ENCODE data around the gene ZNF423.

The ZNF423 gene

DNA sequence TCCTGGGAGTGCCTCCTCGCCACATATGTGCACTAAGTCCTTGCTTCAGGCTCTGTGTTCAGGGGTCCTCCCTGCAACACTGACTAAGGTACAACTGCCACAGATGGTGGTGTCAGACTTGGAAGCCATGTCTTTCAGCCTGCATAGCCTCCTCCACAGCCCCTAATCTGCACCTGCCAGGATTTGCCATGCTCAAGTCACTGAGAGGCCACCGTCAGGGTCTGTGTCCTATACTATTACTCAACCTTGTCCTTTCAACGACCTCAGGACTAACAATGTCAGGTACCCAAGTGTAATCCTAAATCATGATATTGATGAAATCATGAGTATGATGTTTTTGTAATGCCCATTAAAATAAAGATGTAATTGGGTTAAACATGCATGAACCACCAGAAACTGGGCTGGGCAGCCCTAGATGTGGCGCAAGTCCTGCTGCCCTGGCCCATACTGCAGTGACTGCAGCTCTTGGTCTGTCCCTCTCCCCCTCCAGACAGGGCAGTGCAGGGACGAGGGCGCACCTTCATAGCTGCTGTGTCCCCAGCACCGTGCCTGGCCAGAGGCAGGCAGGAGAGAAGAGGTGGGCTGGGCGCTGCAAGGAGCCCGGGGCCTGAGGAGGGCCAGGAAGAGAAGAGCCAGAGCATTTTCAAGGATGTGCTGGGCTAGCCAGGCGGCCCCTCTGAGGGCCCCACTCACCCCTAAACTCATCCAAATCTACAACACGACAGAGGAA is 198.0 kb downstream of the ZNF423 start:
- no peak for DNase-seq

- DNase-seq: no peak
Measured at GRCh38 chr16:49654425-49654824, 201.5 kb downstream of the ZNF423 start.

- DNase-seq: no peak
Measured at GRCh38 chr16:49653577-49653976, 202.3 kb downstream of the ZNF423 start.

DNA sequence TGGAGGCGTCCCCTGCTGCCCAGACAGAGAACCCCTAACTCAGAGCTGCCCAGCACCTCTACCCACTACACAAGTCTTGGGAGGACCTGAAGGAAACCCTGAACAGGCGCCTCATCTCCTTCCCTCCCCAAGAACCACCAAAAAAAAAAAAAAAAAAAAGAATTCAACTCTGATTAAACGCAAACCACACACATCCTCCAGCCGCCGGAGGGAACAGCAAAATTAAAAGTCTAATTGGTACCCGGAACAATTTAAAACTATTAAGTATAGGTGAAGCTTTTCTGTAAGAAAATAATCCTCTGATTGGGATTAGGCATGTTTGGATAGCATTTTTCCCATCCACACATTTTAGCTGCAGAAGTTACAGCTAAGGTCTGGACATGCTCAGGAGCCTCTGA is 202.7 kb downstream of the ZNF423 start:
- DNase-seq: no peak

DNA sequence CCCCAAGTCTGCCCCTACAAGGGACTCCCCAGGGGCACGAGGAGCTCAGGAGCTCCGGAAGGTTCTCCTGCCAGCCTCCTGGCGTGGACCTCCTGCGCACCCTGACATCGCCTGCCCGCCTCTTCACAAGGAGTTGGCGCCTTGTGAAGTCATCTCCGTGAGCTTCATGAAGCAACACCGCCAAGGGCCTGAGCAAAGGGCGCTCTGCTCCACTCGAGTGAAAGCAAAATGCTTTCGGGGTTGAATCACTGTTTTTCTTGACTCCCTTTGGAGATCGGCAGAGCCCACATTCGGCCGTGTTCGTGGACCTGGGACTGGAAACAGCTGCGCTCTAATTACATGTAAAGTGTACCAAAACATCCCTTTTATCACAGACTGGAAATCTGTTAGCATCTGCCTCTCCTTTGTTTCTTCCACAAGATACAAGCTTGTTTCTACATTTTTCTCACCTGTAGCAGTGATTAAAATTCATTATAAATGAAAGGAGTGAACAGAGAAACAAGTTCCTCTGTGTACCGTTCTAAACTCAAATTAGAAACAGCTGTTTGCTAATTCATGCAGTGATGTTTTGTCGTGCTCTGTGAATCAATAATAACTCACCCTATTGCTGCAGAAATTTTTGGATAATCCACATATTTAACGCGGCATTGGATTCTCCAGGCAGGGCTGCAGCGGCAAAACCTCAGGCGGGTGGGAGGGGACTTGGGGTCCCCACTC is 203.3 kb downstream of the ZNF423 start:
- no peak for DNase-seq

GRCh38 chr16:49651996-49652395 is 203.9 kb downstream of the ZNF423 start:
- no peak for DNase-seq

- DNase-seq: no peak
Measured at GRCh38 chr16:49651226-49651625, 204.7 kb downstream of the ZNF423 start.

- DNase-seq: no peak
Measured at GRCh38 chr16:49650603-49651002, 205.3 kb downstream of the ZNF423 start.

DNA sequence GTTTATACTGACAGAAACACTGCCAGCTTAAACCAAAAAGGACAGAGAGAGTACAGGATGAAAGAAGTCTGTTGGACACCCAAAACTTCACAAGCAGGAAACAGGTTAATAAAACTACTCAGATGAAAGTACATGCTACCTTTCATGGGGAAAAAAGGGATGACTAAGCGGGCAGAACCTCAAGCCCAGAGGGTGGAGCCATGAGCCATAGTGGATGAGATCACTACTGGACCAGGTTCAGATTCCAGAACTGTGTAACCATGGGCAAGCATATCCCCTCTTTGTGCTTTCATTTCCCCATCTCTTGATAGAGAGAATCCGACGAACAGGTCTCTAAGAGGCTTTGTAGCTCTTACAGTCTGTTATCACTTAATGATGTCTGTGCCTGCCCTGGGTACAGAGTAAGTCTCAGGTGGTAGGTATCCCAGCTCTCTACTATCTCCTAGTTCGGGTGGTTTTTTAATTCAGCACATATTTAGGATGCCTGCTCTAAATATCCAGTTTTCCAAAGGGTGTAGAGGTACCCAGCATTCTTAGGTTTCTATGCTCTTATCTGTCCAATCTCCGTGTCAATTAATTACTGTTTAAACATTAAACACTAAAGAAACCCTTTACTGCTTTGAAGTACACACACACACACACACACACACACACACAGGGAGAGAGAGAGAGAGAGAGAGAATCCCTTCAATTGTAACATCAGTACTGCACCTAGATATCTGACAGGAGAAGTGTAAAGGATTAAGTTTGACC is 206.7 kb downstream of the ZNF423 start:
- no peak for DNase-seq

DNA sequence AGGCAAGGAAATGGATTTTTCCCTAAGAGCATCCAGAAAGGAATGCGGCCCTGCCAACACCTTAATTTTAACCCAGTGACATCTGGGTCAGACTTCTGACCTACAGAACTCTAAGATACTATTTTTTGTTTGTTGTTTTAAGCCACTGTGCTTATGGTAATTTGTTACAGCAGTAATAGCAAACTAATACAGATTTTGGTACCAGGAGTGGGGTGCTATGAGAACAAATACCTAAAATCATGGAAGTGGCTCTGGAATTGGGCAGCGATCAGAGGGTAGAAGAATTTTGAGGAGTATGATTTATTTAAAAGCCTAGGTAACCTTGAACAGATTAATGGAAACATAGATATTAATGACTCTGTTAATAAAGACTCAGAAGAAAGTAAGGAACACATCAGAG is 208.2 kb downstream of the ZNF423 start:
- DNase-seq: no peak

DNA sequence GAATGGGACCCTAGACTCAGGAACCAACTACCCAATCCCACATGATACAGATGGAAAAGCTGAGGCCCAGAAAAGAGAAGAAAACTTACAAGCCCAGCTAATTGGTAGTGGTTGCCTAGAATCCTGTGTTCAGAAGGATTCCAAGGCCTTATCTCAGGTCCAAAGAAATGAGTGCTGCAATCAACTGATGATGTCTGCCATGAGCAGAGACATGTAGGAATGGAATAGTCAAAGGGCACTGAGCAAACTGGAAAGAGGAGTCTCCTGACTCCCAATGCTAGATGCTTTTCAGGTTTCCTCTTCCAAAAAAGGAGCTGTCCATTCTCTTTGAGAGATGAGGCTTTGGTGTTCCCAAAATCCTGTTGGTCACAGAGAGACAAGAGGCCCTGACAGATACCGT is 210.6 kb downstream of the ZNF423 start:
- no peak for DNase-seq

- no peak for DNase-seq
Measured at GRCh38 chr16:49644145-49644463, 211.8 kb downstream of the ZNF423 start.

- no peak for DNase-seq
Measured at GRCh38 chr16:49643429-49644144, 212.3 kb downstream of the ZNF423 start.

DNA sequence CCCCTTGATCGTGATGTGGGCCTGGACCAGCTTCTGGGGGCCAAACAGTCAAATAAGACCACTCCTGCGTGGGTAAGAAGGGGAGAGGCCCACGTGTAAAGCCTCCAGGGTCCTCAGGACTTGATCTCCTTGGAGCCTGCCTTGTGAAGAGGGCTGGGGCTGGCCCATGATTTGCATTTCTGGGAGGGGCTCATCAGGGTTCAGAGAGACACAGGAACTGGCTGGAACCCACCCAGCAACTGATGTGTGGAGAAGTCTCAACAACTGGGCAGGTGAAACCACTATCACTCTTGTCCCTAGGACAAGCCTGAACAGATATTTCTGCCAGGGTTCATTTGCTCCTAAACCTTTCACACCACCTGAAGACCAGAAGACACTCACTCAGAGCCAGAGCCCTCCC is 214.7 kb downstream of the ZNF423 start:
- DNase-seq: no peak

- no peak for DNase-seq
Measured at GRCh38 chr16:49640581-49640980, 215.3 kb downstream of the ZNF423 start.

DNA sequence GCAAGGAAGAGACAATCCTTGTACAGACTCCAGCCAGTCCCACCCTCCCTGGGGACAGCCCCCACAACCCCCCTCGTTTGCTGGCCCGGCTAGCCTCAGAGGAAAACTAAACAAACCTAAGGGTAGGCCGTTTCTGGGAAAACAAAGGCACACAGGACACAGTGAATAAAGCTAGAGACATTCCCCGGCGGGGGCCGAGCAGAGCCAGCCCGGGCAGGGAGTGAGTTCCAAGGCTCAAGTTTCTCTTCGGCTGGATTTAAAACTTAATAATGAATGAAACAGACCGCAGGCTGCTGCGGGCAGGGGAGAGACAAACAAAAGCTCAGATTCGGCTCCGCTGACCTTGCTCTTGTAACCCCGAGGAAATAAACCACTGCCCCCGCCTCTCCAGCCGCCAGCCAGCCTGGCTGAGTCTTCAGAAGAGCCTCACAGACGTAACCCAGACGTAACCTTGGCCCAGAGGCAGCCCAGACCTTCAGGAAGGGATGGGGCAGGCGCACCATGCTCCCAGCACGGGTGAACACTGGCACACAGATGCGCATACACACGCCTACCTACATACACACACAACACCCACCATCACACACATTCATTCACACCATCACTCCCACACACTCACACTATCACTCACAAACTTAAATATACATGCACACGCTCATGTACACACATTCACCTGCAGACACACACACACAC is 216.0 kb downstream of the ZNF423 start:
- DNase-seq: no peak

- DNase-seq: no peak
Measured at GRCh38 chr16:49638673-49639610, 217.0 kb downstream of the ZNF423 start.

DNA sequence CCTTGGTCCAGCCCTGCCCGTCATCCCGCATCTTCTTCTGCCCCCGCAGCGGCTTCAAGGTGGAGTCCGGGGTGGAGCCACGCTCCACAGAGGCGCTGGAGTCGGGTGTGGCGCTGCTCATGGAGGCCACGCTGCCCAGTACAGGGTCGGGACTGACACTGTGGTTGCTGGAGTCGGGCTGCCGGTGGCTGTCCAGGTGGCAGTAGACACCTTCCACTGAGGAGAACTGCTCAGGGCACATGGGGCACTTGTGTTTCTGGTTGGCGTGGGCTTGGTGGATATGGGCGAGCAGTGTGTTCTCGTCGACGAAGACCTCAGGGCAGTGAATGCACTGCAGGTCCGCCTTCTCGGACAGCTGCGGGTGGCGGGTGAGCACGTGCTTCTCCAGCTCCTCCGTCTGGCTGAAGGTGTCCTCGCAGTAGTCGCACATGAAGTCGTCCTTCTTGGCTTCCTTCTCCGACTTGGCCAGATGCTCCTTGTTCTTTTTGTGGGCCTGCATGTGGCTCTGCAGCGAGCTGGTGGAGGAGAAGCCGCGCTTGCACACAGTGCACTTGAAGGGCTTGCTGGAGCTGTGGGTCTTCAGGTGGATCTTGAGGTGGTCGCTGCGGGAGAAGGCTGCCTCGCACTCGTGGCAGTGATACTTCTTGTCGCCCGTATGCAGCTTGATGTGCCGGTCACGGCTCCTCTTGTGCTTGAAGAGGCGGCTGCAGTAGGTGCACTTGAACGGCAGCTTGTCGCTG is 217.8 kb downstream of the ZNF423 start:
- no peak for DNase-seq

- DNase-seq: no peak
Measured at GRCh38 chr16:49637511-49637910, 218.4 kb downstream of the ZNF423 start.

DNA sequence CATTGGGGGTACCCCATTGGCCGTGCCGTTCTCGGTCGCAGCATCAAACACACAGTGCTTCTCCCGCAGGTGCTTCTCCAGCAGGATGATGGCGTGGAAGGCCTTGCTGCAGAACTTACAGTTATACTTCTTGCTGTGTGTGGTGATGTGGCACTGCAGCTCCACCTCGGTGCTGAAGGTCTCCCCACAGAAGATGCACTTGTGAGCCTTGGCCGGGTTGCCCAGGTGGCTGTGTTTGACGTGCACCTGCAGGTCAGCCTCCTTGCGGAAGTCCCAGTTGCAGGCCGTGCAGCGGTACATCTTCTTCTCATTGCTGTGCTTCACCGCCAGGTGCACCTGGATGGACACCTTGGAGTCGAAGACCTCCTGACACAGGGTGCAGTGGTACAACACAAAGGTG is 219.3 kb downstream of the ZNF423 start:
- DNase-seq: no peak

All from CD4-positive, alpha-beta T cell treated with Interleukin-15 for 1 hour (primary cell).